ENCODE results near the gene ABCG1. TPM values are rescaled to one million over a fixed set of nuclear protein-coding genes. Genes with fewer than 3 reads are reported as not detected.

ABCG1 gene
- polyA plus RNA-seq, 4 donors, result 5.5 to 46.5 (median 21.2) TPM

DNA sequence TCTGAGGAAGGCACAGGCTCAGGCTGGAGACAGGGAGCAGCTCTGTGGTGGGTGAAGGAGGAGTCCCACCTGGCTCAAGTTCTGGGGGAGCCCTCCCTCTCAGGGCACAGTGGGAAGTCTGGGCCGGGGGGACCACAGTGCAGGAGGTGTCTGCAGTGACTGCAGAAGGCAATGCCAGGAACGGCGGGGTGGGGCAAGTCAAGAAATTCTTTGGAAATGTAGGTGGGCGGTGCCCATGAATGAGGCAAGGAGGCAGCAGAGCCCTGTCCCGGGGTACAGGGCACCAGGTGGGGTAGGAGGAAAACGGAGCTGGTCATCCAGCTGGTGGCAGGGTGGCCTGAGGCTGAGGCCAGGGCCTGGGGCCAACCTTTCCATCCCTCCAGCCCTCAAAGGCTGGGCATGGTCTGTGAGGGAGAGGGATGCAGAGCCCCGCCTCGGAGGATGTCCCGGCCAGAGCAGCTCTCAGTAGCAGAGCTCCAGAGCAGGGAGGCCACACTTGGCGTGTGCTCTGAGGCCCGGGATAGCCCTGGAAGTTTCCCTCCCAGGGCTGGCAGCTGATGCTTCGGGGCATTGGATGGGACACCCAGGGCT is 91.6 kb downstream of the ABCG1 start:
- H3K4me3 ChIP-seq (ENCODE audit: low read depth in 1 of 3, low read length in 3 of 3), result no peak overlapping the region
- peak overlapping the region in 1 of 3 donors; percentile 27 for H3K27ac ChIP-seq (ENCODE audit: low read depth in 1 of 3, low read length in 2 of 3)
- WGBS, 3 donors, result 71 to 86% (median 74%) methylated on average over 12 of the region's 12 CpGs
- FAIRE-seq, result no peak
- H3K27me3 ChIP-seq (ENCODE audit: control insufficient read depth in 3 of 3, insufficient read depth in 3 of 3, low read length in 3 of 3), result no peaks in the 10 kb centered on the region
- peaks cover 0 to 17% (median 0%) of the 10 kb centered on the region in 3 donors for H3K36me3 ChIP-seq (ENCODE audit: control insufficient read depth in 3 of 3, insufficient read depth in 2 of 3, low read depth in 1 of 3, low read length in 3 of 3)
- DNase-seq, result peak; percentile 31
- H3K4me1 ChIP-seq (ENCODE audit: control insufficient read depth in 3 of 3, insufficient read depth in 2 of 3, low read depth in 1 of 3, low read length in 2 of 3), result peaks cover 2 to 62% (median 8%) of the 10 kb centered on the region in 3 donors
- no peaks in the 10 kb centered on the region for H3K9me3 ChIP-seq (ENCODE audit: control insufficient read depth in 2 of 2, insufficient read depth in 1 of 2, low read depth in 1 of 2, low read length in 1 of 2)

DNA sequence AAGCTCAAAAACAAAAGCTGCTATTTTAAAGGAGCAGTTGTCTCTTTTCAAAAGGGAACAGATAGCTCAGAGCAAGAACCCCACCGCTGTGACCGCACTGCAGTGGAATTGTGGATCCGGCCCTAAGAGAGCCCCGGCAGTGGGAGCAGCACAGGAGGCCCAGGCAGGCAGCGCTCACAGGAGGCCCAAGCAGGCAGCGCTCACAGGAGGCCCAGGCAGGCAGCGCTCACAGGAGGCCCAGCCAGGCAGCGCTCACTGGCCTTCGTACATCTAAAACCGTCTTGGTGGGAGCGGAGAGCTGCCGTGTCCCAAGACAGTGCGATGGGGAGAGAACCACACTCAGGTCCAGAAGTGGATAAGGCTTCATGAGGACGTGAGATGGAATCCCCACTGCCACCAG is 92.2 kb downstream of the ABCG1 start:
- peaks cover 4 to 67% (median 8%) of the 10 kb centered on the region in 3 donors for H3K4me1 ChIP-seq (ENCODE audit: control insufficient read depth in 3 of 3, insufficient read depth in 2 of 3, low read depth in 1 of 3, low read length in 2 of 3)
- DNase-seq, result peak in 1 of 2 donors; percentile 29
- H3K36me3 ChIP-seq (ENCODE audit: control insufficient read depth in 3 of 3, insufficient read depth in 2 of 3, low read depth in 1 of 3, low read length in 3 of 3), result peaks cover 0 to 17% (median 0%) of the 10 kb centered on the region in 3 donors
- H3K27ac ChIP-seq (ENCODE audit: low read depth in 1 of 3, low read length in 2 of 3), result peak overlapping the region in 1 of 3 donors; percentile 89
- H3K27me3 ChIP-seq (ENCODE audit: control insufficient read depth in 3 of 3, insufficient read depth in 3 of 3, low read length in 3 of 3), result no peaks in the 10 kb centered on the region
- H3K9me3 ChIP-seq (ENCODE audit: control insufficient read depth in 2 of 2, insufficient read depth in 1 of 2, low read depth in 1 of 2, low read length in 1 of 2), result no peaks in the 10 kb centered on the region
- FAIRE-seq, result no peak
- 92 to 94% (median 93%) methylated on average over 13 to 14 of the region's 14 CpGs for WGBS, 3 donors
- H3K4me3 ChIP-seq (ENCODE audit: low read depth in 1 of 3, low read length in 3 of 3), result no peak overlapping the region

DNA sequence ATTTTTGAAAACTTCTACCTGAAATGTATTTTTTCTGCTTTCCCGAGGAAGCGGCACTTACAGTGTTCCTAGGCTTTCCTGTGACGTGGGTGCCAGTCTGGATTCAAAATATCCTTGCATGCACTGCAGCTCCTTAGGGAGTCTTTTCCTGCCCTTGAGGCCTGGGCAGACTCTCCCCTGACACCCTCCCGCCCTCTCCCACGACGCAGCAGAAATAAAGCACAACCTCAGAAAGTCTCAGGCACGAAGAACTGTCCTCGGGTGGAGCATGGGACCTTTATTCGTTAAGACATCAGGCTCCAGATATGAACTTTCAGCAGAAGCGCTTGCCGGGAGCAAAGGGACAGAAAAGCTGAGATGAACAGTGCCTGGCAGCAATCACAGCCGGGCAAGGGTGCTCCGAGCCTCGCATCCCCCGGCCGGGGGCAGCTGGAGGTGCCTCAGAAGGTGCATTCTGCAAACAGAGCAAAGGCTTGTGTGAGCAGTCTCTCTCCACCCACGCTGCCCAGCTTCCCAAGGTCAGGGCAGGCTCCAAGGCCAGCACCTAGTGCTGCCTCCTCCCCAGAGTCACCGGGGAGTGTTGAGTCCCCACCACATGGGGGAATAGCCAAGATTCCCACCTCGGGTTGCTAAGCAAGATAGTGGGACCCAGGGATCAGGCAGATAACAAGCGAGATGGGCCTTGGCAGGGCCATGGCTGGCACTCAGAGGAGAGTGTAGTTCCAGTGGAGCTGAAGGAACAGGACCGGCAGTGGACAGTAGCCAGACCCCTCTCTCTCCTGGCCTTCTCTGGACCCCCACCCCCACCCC is 93.1 kb downstream of the ABCG1 start:
- Histone ChIP-seq H3K27me3 (ENCODE audit: control insufficient read depth in 3 of 3, insufficient read depth in 3 of 3, low read length in 3 of 3) (no peaks in the 10 kb centered on the region), H3K9me3 (ENCODE audit: control insufficient read depth in 2 of 2, insufficient read depth in 1 of 2, low read depth in 1 of 2, low read length in 1 of 2) (no peaks in the 10 kb centered on the region), H3K36me3 (ENCODE audit: control insufficient read depth in 3 of 3, insufficient read depth in 2 of 3, low read depth in 1 of 3, low read length in 3 of 3) (peaks cover 0 to 17% (median 0%) of the 10 kb centered on the region in 3 donors), H3K4me3 (ENCODE audit: low read depth in 1 of 3, low read length in 3 of 3) (peak overlapping the region in 1 of 3 donors; percentile 37), H3K27ac (ENCODE audit: low read depth in 1 of 3, low read length in 2 of 3) (peak overlapping the region in 2 of 3 donors; percentile 25 to 89), H3K4me1 (ENCODE audit: control insufficient read depth in 3 of 3, insufficient read depth in 2 of 3, low read depth in 1 of 3, low read length in 2 of 3) (peaks cover 5 to 76% (median 8%) of the 10 kb centered on the region in 3 donors)
- FAIRE-seq (no peak), DNase-seq (peak; percentile 42 to 61)
- 32 to 67% (median 54%) methylated on average over 20 to 21 of the region's 21 CpGs for WGBS, 3 donors

DNA sequence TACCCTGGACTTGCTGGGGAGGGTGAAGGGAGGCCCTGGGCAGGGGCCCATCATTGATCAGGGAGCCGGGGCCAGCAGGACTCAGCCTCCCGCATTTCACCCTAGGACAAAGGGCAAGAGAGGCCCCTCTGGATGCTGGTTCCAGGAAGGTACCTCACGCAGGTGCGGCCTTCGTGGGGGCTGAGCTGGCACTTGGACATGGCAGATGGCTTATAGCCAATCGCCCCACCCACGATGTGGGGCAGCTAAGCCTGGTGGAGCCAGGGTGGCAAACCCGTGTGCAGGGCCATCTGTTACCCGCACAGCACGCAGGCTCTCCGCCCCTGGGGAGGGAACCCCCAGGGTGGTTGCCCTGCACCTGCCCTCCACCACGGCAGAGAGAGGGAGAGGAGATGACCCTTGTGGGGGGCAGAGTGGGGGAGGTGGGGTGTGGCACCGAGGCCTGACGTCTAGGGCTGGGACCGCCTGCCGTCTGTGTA is 93.7 kb downstream of the ABCG1 start:
- 16 to 62% (median 44%) methylated on average over 14 to 16 of the region's 16 CpGs for WGBS, 3 donors
- Histone ChIP-seq H3K4me3 (ENCODE audit: low read depth in 1 of 3, low read length in 3 of 3) (peak overlapping the region in 1 of 3 donors; percentile 37), H3K9me3 (ENCODE audit: control insufficient read depth in 2 of 2, insufficient read depth in 1 of 2, low read depth in 1 of 2, low read length in 1 of 2) (no peaks in the 10 kb centered on the region), H3K27ac (ENCODE audit: low read depth in 1 of 3, low read length in 2 of 3) (peak overlapping the region in 2 of 3 donors; percentile 71 to 89), H3K36me3 (ENCODE audit: control insufficient read depth in 3 of 3, insufficient read depth in 2 of 3, low read depth in 1 of 3, low read length in 3 of 3) (peaks cover 0 to 17% (median 0%) of the 10 kb centered on the region in 3 donors), H3K27me3 (ENCODE audit: control insufficient read depth in 3 of 3, insufficient read depth in 3 of 3, low read length in 3 of 3) (no peaks in the 10 kb centered on the region), H3K4me1 (ENCODE audit: control insufficient read depth in 3 of 3, insufficient read depth in 2 of 3, low read depth in 1 of 3, low read length in 2 of 3) (peaks cover 5 to 82% (median 8%) of the 10 kb centered on the region in 3 donors)
- DNase-seq (peak; percentile 35 to 76), FAIRE-seq (no peak)

DNA sequence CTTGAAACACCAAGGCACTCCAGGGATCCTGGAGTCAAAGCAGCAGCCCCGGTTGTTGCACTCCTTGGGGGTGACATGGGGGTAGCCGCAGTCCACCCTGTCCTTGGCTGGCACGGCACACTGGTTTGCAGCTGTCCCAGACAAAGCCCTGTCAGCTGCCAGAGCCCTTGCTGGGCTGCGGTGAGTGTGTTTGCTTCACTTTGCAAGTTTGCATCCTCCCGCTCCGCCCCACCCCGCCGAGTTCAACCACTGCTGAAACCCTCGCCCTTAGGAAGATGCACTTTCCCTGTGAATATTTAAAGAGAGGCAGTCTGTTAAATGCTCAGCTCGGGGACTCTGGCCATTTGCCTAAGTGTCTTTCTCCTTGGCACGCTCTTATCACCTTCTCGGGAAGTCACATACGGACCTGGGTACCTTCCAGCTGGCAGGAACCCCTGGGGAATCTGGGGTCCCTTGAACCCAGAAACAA is 94.6 kb downstream of the ABCG1 start:
- Histone ChIP-seq H3K4me3 (ENCODE audit: low read depth in 1 of 3, low read length in 3 of 3) (peak overlapping the region in 2 of 3 donors; percentile 6 to 37), H3K9me3 (ENCODE audit: control insufficient read depth in 2 of 2, insufficient read depth in 1 of 2, low read depth in 1 of 2, low read length in 1 of 2) (no peaks in the 10 kb centered on the region), H3K36me3 (ENCODE audit: control insufficient read depth in 3 of 3, insufficient read depth in 2 of 3, low read depth in 1 of 3, low read length in 3 of 3) (peaks cover 0 to 17% (median 0%) of the 10 kb centered on the region in 3 donors), H3K27ac (ENCODE audit: low read depth in 1 of 3, low read length in 2 of 3) (peak overlapping the region; percentile 24 to 89 (median 71)), H3K4me1 (ENCODE audit: control insufficient read depth in 3 of 3, insufficient read depth in 2 of 3, low read depth in 1 of 3, low read length in 2 of 3) (peaks cover 5 to 90% (median 8%) of the 10 kb centered on the region in 3 donors), H3K27me3 (ENCODE audit: control insufficient read depth in 3 of 3, insufficient read depth in 3 of 3, low read length in 3 of 3) (no peaks in the 10 kb centered on the region)
- FAIRE-seq (no peak), DNase-seq (peak; percentile 69 to 73)
- 12 to 40% (median 29%) methylated on average over 12 to 13 of the region's 13 CpGs for WGBS, 3 donors

DNA sequence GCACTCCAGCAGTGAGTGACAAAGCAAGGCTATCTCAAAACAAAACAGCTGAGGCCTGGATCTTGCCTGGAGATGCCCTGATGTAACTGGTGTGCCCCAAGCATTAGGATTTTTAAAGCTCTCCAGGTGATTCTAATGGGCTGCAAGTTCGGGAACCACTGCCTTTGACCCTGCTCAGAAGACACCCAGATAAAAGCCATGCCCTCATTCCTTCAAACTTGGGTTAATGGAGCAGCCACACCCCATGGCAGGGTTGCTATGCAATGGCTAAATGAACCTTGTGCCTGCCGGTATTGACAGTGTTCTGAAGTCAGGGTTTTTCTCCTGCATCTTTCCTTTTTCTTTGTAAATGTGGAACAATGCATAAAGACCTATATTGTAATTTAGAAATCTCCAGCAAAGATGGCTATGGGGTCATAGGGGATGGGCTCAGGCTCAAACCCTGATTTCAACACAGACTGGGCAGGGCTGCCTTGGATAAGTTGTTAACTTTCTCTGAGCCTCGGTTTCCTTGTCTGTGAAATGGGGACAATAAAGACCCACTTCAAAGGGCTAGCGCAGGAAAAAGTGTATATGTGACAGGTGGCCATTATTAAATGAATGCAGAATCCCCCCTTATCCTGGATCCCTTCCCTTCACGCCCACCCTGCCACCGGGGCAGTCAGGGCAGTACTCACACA is 95.8 kb downstream of the ABCG1 start:
- 16 to 55% (median 51%) methylated on average over 6 of the region's 6 CpGs for WGBS, 3 donors
- DNase-seq, result peak; percentile 80 to 83
- FAIRE-seq, result no peak
- H3K36me3 ChIP-seq (ENCODE audit: control insufficient read depth in 3 of 3, insufficient read depth in 2 of 3, low read depth in 1 of 3, low read length in 3 of 3), result peaks cover 0 to 17% (median 0%) of the 10 kb centered on the region in 3 donors
- peak overlapping the region; percentile 37 to 89 (median 71) for H3K27ac ChIP-seq (ENCODE audit: low read depth in 1 of 3, low read length in 2 of 3)
- peaks cover 5 to 94% (median 8%) of the 10 kb centered on the region in 3 donors for H3K4me1 ChIP-seq (ENCODE audit: control insufficient read depth in 3 of 3, insufficient read depth in 2 of 3, low read depth in 1 of 3, low read length in 2 of 3)
- peak overlapping the region in 1 of 3 donors; percentile 37 for H3K4me3 ChIP-seq (ENCODE audit: low read depth in 1 of 3, low read length in 3 of 3)
- no peaks in the 10 kb centered on the region for H3K9me3 ChIP-seq (ENCODE audit: control insufficient read depth in 2 of 2, insufficient read depth in 1 of 2, low read depth in 1 of 2, low read length in 1 of 2)
- no peaks in the 10 kb centered on the region for H3K27me3 ChIP-seq (ENCODE audit: control insufficient read depth in 3 of 3, insufficient read depth in 3 of 3, low read length in 3 of 3)

DNA sequence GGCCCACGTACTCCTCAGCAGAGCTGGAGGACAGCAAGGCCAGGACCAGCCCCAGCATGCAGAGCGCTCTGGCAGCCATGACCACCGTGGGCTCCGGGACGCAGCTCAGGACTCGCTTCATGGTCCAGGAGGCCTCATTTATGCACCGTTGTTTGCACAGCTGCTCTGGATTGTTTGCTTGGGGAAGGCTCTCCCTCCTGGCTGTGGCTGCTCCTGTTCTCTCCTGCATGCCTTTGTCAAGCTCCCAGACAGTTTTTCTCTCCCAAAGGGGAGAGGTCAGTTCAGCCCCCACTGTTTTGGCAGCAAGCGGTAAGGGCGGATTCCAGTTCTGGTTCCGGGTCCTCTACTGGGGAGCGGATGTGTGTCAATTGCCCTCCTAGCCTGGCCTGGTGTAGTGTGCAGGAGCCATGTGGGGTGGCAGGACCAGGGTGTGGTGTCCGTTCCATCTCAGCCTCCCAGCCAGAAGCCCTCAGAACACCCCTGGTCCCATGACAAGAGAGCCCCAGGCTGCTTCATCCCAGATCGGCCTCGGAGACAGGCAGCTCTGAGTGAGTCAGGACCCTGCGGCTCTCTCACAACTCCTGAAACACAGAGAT is 96.5 kb downstream of the ABCG1 start, which contains the start of gene TFF3:
TSS of gene TFF3 (minus strand) at position 114 of the 596 bp plus-strand sequence. CDS start at position 79, 35 bp downstream.
- H3K9me3 ChIP-seq (ENCODE audit: control insufficient read depth in 2 of 2, insufficient read depth in 1 of 2, low read depth in 1 of 2, low read length in 1 of 2), result no peaks in the 10 kb centered on the region
- H3K4me3 ChIP-seq (ENCODE audit: low read depth in 1 of 3, low read length in 3 of 3), result peak within 1 kb of the TSS in 1 of 3 donors; percentile 37
- peaks cover 0 to 17% (median 0%) of the 10 kb centered on the region in 3 donors for H3K36me3 ChIP-seq (ENCODE audit: control insufficient read depth in 3 of 3, insufficient read depth in 2 of 3, low read depth in 1 of 3, low read length in 3 of 3)
- peak; percentile 71 to 74 for DNase-seq
- no peak for FAIRE-seq
- peak within 1 kb of the TSS; percentile 37 to 89 (median 76) for H3K27ac ChIP-seq (ENCODE audit: low read depth in 1 of 3, low read length in 2 of 3)
- WGBS, 3 donors, result 18 to 59% (median 33%) methylated on average over 15 of the region's 15 CpGs
- peaks cover 2 to 94% (median 8%) of the 10 kb centered on the region in 3 donors for H3K4me1 ChIP-seq (ENCODE audit: control insufficient read depth in 3 of 3, insufficient read depth in 2 of 3, low read depth in 1 of 3, low read length in 2 of 3)
- no peaks in the 10 kb centered on the region for H3K27me3 ChIP-seq (ENCODE audit: control insufficient read depth in 3 of 3, insufficient read depth in 3 of 3, low read length in 3 of 3)
